Activated CD4-positive, CD25-positive, alpha-beta regulatory T cell treated with anti-CD3 and anti-CD28 coated beads, Interleukin-2, amount 50 U/mL, for 16 hours (primary cell): ENCODE results near the gene DDX54.
A peak's percentile ranks its signal among the peaks of the same experiment; 100 is the strongest.
"Not testable (repeated sequence)": the region's sequence is repeated elsewhere in the genome, so short reads cannot be mapped to it uniquely, and the experiment has no call there.

Source experiments
- DNase-seq: peaks from one replicate; pipeline ENCODE4 v3.0.0-alpha.2; 2020; ENCODE audit warnings: low read depth, low spot score

The DDX54 gene

DNA sequence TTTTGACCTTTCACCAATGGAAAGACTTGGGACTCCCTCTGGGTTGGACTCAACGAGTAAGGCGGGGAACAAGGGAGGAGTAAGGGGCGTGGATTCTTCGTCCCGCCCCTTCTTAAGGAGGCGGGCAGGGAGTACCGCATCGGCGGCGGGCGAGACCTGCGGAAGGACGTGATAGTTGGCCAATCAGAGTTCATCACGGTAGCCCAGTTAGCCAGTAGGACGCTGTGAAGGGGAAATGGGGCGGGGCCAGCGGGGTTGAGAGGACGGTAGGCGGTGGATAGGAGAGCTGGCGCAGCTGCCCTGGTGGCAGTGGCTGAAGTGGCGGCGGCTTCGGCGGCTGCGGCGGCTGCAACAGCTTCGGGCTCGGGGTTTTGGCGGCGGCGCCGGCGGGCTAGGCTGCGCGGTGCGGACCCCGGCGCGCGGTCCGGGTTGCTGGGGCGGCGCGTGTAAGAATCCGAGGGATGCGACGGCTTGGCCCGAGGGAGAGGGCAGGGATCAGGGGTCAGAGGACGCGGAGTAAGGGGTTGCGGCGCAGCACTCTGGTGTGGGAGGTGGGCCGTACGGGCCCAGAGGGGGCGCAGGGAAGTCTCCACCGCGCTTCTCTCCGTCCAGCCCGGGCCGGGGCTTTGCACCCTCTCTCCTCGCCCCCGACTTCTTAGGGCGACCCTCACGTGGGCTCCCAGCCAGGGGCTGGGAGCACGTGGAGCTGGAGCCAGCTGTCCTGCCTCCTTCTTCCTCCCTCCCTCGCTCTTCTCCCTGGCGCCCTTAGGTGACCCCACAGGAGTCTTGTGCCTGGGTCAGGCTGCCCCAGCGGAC is 36.1 kb upstream of the DDX54 start, which contains the start of gene TPCN1:
TPCN1 (plus strand) TSS at position 284 of the 816 bp plus-strand sequence. CDS start 5,389 bp downstream, outside the sequence.
- peak; percentile 97 for DNase-seq

DNA sequence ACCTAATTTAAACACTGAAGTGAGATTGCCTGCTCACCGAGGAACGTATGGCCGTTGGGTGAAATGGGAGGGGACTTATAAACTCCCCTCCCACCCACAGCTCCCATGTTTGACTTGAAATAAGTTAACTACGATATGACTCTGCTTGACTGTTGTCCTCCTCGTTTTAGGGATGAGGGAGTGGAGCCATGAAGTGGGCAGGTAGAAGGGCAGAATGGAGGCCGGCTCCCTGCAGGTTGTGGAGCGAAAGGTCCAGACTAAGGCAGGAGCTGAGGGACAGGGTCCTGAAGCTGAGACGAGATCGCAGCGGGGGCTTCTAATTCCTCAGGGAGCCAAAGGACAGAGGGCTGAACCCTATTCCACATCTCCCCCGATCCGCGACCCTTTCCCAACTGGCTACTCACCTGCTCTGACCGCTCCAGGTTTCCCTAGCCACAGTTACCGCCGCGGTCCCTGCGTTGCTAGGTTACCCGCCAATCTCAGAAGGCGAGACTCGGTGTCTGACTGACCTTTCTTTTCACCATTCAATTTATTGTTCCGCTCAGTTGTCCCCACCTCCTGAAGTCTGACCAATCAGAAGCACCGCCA is 35.4 kb upstream of the DDX54 start:
- no peak for DNase-seq

- DNase-seq: no peak
Measured at GRCh38 chr12:113216027-113216426, 30.7 kb upstream of the DDX54 start.

- no peak for DNase-seq
Measured at GRCh38 chr12:113214895-113215400, 29.7 kb upstream of the DDX54 start.

DNA sequence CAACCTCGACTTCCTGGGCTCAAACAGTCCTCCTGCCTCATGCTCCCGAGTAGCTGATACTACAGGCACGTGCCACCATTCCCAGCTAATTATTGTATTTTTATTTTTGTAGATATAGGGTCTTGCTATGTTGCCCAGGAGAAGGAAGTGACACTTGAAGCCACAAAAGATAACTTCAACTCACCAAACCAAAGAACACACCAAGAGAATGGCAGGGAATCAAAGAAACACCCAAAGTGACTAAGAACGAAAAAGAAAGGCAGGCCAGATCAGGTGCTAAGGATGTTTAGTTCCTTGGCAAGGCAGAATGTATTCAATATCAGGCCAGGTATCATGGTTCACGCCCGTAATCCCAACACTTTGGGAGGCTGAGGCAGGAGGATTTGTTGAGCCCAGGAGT is 25.9 kb upstream of the DDX54 start:
- DNase-seq: no peak

DNA sequence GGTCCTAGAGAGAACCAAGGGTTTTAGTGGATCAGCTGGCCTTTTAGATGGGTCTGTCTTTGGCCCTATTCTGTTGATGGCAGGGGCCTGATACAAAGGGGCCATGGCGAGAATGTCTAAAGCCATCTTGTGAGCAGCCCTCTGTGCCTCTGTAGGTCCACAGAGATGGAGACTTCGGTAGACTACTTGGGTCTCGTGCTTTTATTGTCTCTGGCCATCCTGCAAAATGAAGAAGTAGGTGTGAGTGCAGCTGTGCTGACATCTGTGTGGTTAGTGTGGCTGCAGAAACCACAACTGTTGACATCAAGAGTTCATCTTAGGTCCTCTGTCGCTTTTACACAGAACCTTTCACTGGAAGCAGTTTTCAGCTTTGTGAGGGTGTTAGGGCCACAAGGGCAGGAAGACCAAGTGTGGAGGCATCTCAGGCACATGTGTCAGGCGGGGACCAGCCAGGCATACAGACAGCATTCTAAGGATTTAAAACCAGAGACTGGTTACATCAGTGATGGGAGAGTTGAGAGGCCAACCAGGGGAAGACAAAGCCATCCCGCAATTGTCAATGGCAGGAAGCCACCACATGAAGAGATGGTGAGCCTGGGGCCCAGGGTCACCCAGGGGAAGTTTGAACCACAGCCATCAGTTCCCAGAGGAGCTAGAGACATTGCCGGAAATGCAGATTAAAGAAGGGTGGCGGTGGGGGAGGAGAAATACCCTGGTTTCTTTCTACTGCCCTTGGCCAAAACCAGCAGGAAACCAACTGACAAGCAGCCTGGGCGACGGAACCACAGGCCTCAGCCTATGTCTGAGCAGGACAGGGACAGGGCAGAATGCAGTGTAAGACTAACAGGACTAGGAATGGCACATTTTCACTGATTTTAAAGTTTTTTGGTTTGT is 23.0 kb upstream of the DDX54 start:
- no peak for DNase-seq

GRCh38 chr12:113207613-113208040 is 22.3 kb upstream of the DDX54 start:
- no peak for DNase-seq

DNA sequence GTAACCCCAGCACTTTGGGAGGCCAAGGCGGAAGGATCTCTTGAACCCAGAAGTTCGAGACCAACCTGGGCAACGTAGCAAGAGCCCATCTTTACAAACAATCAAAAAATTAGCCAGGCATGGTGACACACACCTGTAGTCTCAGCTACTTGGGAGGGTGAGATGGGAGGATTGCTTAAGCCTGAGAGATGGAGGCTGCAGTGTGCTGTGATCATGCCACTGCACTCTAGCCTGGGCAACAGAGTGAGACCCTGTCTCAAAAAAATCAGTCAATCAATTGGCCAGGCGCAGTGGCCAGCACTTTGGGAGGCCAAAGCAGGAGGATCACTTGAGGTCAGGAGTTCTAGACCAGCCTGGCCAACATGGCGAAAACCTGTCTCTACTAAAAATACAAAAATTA is 21.5 kb upstream of the DDX54 start:
- DNase-seq: not testable (repeated sequence)

DNA sequence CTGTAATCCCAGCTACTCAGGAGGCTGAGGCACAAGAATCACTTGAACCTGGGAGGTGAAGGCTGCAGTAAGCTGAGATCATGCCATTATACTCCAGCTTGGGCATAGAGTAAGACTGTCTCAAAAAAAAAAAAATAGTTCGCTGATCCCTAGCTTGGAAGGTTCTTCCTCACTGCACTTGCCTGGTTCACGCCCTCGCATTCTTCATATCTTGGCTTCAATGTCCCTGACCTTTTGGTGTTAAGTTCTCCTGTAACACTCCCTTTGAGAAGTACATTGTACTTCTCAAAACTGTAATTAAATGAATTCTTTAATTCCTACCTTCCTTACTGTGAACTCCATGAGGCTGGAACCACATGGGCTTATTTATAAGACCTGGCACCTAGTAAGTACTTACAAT is 19.5 kb upstream of the DDX54 start:
- no peak for DNase-seq

- no peak for DNase-seq
Measured at GRCh38 chr12:113203852-113204760, 18.8 kb upstream of the DDX54 start.

GRCh38 chr12:113202300-113203075 is 17.2 kb upstream of the DDX54 start:
- DNase-seq: no peak

DNA sequence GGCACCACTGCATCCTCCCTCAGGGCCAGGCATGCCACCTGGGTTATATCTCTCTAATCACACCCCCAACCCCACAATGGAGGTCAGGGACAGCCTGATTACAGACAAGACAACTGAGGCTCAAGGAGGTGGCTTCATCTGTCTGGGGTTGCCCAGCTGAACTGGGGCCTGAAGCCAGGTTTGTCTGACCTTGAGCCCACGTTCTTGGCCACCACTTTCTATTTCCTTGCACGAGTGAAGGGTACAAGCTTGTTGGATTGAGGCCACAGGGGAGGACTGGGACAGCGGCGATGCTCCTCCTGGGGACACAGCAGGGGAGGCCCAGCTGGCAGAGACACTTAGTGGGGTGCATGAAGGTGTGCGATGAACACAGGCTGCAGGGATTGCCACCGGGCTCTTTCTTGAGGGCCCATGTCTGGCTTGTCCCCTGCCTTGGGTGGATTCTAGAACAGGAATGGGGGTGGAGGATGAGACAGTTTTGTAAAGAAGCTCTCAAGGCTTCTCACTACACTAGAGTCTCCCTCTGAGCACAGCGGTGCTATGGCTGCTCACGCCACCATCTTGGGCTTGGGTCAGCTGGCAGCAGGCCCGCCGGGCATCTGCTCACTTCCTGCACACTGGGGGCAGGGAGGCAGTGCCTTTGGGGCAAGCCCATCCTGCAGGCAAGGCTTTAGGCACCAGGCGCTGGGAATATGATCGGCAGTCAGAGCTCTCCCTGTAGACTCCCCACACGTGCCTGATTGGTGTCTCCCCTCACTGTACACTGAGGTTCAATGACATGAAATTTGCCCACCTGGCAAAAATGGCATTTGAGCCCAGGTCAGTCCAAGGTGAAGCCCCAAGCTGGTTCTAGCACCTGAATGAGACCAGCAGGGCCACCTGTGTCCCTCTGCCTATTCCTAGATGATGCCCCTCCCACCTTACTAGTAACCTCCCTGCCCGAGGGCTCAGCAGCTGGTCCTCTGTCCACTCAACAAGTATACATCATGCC is 16.2 kb upstream of the DDX54 start:
- DNase-seq: no peak

- no peak for DNase-seq
Measured at GRCh38 chr12:113200021-113200797, 14.9 kb upstream of the DDX54 start.

- no peak for DNase-seq
Measured at GRCh38 chr12:113198296-113198695, 13.0 kb upstream of the DDX54 start.

DNA sequence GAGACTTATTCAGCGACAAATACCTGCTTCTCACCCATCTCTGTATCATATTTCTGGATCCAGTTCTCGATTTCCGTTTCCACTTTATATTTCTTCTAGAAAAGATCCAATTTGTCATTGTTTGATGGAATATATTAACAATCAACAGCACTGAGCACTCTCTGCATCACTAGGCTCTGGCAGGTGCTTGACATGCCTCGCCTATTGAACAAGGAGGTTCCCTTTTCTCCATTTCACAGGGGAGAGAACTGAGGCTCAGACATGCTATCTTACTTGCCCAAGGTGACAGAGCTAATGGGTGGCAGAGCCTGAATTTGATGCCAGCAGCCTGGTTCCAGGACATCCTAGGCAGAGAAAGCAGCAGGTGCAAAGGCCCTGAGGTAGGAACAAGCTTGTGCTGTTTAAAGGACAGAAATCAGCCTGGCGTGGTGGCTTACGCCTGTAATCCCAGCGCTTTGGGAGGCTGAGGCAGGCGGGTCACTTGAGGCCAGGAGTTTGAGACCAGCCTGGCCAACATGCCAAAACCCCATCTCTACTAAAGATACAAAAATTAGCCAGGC is 12.3 kb upstream of the DDX54 start:
- DNase-seq: no peak

GRCh38 chr12:113196990-113197389 is 11.7 kb upstream of the DDX54 start:
- DNase-seq: no peak

GRCh38 chr12:113196582-113196981 is 11.3 kb upstream of the DDX54 start:
- DNase-seq: no peak

DNA sequence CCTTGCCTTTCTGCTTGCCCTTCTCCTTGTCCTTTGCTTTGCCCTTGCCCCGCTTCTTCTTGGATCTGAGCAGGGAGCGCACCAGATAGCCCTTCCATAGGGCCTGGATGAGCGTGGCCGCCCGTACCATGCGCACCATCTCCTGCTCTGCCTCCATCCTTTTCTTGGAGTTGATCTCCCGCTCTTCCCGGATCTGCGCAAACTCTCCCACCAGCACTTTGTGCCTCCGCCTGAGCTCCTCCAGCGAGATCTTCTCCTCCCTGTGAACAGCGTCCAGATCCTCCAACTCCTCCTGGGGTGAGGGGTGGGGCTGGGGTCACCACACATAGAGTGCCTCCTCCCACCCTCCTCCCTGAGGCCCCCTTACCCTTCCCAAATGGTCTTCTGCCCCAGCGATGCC is 10.3 kb upstream of the DDX54 start:
- DNase-seq: no peak
